Upper lobe of right lung (tissue), 1 donor: ENCODE results near the gene AUNIP. TPM values are rescaled to one million over a fixed set of nuclear protein-coding genes. Genes with fewer than 3 reads are reported as not detected.
"Not testable (repeated sequence)": the region's sequence is repeated elsewhere in the genome, so short reads cannot be mapped to it uniquely, and the experiment has no call there.

Source experiments
- ATAC-seq: fragments of 200-7000 bp; cut with Tn5 transposase; one replicate; pipeline ENCODE4 v1.9.1; 2020; ENCODE audit warnings: mild to moderate bottlenecking, moderate library complexity
- DNase-seq: peaks from one replicate; pipeline ENCODE4 v3.0.0-alpha.2; 2020
- H3K27ac ChIP-seq: fragments of 200-600 bp; one replicate; pipeline ENCODE4 v1.8.0; 2022
- H3K27me3 ChIP-seq: fragments of 200-600 bp; one replicate; pipeline ENCODE4 v1.8.0; 2022; ENCODE audit warnings: mild to moderate bottlenecking
- H3K36me3 ChIP-seq: fragments of 200-600 bp; one replicate; pipeline ENCODE4 v1.8.0; 2022
- H3K4me1 ChIP-seq: fragments of 200-600 bp; one replicate; pipeline ENCODE4 v1.8.0; 2022
- H3K4me3 ChIP-seq: fragments of 200-600 bp; one replicate; pipeline ENCODE4 v1.8.0; 2022; ENCODE audit warnings: mild to moderate bottlenecking
- H3K9me3 ChIP-seq: fragments of 200-600 bp; one replicate; pipeline ENCODE4 v1.8.0; 2022
- intact Hi-C: fragments of 100-400 bp; cut with DNase I; formaldehyde crosslinking; loops from one replicate; pipeline ENCODE4 v1.11.0; 2022
- total RNA-seq: library from RNA; stranded (reverse); fragmentation: NEBNext Ultra II Directional; extraction: Animal tissue kit (Norgen Biotek cat#: 25700); gene quantifications from one replicate; pipeline ENCODE4 v1.2.1, GENCODE V29; 2021
- TF ChIP-seq, protein P1 (sequence below): fragments of 200-600 bp; IDR thresholded peaks from one replicate; pipeline ENCODE4 v1.8.0; 2022; ENCODE audit warnings: antibody characterized with exemption
- donor health status: DM: no; HTN: yes; CAD: no; lungs with severe emphysema.

Gene AUNIP
- total RNA-seq, 1 donor from 2014 or later: not detected

DNA sequence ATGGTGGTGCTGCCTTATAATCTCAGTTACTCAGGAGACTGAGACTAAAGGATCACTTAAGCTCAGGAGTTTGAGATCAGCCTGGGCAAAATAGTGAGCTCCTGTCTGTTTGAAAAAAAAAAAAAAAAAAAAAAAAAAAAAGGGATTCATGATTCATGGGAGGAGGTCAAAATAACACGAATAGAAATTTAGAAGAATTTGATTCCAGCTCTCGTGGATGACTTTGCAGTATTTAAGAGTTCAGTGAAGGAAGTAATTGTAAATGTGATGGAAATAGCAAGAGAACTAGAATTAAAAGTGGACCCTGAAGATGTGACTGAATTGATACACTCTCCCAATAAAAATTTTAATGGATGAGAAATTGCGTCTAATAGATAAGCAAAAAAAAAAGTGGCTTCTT is 15.8 kb downstream of the AUNIP start:
- Histone ChIP-seq H3K27me3 (no peaks in the 10 kb centered on the region), H3K9me3 (no peaks in the 10 kb centered on the region), H3K27ac (no peak overlapping the region), H3K36me3 (no peaks in the 10 kb centered on the region), H3K4me3 (no peak overlapping the region), H3K4me1 (no peaks in the 10 kb centered on the region)
- intact Hi-C loops: no loop called here
- DNase-seq: no peak
- ATAC-seq: no peak
- TF ChIP-seq, protein P1, sequence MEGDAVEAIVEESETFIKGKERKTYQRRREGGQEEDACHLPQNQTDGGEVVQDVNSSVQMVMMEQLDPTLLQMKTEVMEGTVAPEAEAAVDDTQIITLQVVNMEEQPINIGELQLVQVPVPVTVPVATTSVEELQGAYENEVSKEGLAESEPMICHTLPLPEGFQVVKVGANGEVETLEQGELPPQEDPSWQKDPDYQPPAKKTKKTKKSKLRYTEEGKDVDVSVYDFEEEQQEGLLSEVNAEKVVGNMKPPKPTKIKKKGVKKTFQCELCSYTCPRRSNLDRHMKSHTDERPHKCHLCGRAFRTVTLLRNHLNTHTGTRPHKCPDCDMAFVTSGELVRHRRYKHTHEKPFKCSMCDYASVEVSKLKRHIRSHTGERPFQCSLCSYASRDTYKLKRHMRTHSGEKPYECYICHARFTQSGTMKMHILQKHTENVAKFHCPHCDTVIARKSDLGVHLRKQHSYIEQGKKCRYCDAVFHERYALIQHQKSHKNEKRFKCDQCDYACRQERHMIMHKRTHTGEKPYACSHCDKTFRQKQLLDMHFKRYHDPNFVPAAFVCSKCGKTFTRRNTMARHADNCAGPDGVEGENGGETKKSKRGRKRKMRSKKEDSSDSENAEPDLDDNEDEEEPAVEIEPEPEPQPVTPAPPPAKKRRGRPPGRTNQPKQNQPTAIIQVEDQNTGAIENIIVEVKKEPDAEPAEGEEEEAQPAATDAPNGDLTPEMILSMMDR: no peak

DNA sequence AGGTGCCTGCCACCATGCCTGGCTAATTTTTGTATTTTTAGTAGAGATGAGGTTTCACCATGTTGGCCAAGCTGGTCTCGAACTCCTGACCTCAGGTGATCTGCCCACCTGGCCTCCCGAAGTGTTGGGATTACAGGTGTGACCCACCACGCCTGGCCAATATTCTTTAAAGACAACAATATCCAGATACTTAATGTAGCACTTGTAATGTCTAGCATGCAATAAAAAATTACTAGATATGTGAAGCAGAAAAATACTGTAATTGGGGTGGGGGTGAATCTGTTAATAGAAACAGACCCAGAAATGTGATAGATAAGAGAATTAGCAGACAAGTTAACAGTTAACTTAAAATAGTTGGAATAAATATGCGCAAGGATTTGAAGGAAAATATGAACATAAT is 19.4 kb downstream of the AUNIP start:
- H3K4me1 ChIP-seq, H3K27ac ChIP-seq, H3K4me3 ChIP-seq, ATAC-seq, H3K9me3 ChIP-seq, intact Hi-C loops, DNase-seq, H3K36me3 ChIP-seq, H3K27me3 ChIP-seq: not testable (repeated sequence)

DNA sequence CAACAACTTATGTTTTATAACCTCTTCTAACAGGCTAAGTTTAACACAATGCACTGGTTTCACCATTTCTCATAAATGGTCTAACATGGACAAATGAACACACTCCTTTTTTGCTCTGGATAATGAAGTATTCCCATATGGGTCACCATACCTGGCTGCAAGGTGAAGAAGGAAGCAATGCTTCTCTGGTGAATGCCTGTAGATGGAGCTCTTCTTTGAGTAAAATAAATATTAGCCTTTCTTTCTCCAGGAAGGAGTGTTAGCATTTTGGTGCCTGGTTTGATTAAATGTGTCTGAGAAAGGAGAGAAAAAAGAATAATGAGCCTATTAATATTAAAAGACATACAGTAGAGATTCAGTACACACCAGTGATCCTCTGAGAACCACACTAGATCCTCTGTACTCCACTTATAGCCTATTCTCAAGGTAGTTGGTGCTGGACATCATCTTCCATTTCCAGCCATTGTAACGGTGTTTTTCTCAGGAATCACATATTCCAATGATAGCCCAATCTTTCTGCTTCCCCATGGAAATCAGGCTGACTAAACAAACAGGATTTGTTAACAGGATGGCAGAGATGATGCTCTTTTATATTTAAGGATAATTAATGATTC is 21.9 kb downstream of the AUNIP start:
- peak; percentile 62 for ATAC-seq

DNA sequence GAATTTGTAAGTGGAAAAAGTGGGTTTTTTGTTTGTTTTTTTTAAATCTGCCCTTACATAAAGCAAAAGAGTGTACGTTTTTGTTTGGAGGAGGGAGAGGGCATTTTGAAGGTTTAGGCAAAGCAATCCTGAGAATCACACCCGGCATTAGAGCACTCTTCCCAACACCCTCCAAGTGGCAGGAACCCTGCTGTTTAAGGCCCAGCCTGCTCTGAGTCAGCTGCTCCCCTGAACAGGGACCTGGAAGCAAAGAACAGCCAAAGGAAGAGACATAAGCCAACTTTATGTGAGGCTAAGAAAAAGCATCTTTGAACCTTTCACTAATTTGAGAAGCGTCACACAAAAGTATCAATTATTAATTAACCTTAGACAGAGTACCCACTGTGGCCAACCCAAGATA is 22.6 kb downstream of the AUNIP start:
- no peak for ATAC-seq
- H3K27me3 ChIP-seq: no peaks in the 10 kb centered on the region
- intact Hi-C loops: no loop called here
- no peak overlapping the region for H3K27ac ChIP-seq
- no peak for DNase-seq
- H3K9me3 ChIP-seq: no peaks in the 10 kb centered on the region
- H3K4me1 ChIP-seq: no peaks in the 10 kb centered on the region
- H3K36me3 ChIP-seq: peaks cover 25% of the 10 kb centered on the region
- TF ChIP-seq, protein P1: no peak
- no peak overlapping the region for H3K4me3 ChIP-seq

More for the DNA sequence above, 21.9 kb downstream of the AUNIP start:
- Histone ChIP-seq H3K4me1 (no peaks in the 10 kb centered on the region), H3K27me3 (no peaks in the 10 kb centered on the region), H3K27ac (no peak overlapping the region), H3K9me3 (no peaks in the 10 kb centered on the region), H3K36me3 (peaks cover 19% of the 10 kb centered on the region), H3K4me3 (no peak overlapping the region)
- TF ChIP-seq, protein P1: peak; percentile 35
- no peak for DNase-seq
- intact Hi-C loops: no loop called here

DNA sequence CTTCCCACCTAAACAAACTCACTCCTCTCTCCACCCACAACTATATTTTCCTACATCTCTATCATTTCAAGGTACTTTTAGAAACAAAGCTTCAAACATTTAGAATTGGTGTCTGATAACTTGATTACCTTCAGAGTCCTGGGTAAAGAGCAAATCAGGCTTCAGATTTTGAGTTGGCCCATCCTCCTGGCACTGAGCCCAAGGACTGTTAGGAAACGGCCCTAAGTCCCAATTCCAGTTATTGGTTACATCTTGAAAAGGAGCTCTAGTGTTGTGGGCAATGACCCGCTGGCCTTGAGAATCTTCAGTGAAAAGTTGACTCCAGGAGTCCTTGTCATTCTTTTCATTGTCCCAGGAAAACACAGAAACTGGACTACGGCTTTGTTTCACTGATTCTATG is 24.4 kb downstream of the AUNIP start:
- no peak overlapping the region for H3K27ac ChIP-seq

DNA sequence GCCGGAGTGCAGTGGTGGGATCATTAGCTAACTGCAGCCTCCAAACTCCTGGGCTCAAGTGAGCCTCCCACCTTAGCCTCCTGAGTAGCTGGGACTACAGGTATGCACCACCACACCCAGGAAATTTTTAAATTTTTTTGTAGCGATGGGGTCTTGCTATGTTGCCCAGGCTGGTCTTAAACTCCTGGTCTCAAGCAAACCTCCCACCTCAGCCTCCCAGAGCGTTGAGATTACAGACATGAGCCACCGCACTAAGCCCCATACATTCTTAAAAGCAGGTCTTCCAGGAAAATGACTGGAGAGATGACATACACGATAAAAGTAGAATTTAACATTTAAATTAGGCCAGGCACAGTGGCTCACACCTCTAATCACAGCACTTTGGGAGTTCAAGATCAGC is 26.1 kb downstream of the AUNIP start:
- no peaks in the 10 kb centered on the region for H3K4me1 ChIP-seq
- H3K9me3 ChIP-seq: no peaks in the 10 kb centered on the region
- peaks cover 61% of the 10 kb centered on the region for H3K36me3 ChIP-seq
- TF ChIP-seq, protein P1: no peak
- no peak overlapping the region for H3K4me3 ChIP-seq
- no peaks in the 10 kb centered on the region for H3K27me3 ChIP-seq
- DNase-seq: no peak
- intact Hi-C loops: no loop called here
- H3K27ac ChIP-seq: no peak overlapping the region
- no peak for ATAC-seq

More for the DNA sequence above, 24.4 kb downstream of the AUNIP start:
- DNase-seq (no peak), ATAC-seq (no peak)
- Histone ChIP-seq H3K9me3 (no peaks in the 10 kb centered on the region), H3K4me1 (no peaks in the 10 kb centered on the region), H3K4me3 (no peak overlapping the region), H3K27me3 (no peaks in the 10 kb centered on the region), H3K36me3 (peaks cover 43% of the 10 kb centered on the region)
- TF ChIP-seq, protein P1: no peak
- intact Hi-C loops: no loop called here
